Tibial nerve (tissue), 4 donors: ENCODE measurements around the gene SLC25A39. TPM values are rescaled to one million over a fixed set of nuclear protein-coding genes. Genes with fewer than 3 reads are reported as not detected.
A peak's percentile ranks its signal among the peaks of the same experiment; 100 is the strongest.
"Not testable (repeated sequence)": the region's sequence is repeated elsewhere in the genome, so short reads cannot be mapped to it uniquely, and the experiment has no call there.

ENCODE experiments used
- DNase-seq, 2 donors: peaks; one replicate each; pipeline ENCODE4 v3.0.0-alpha.2; 2019; ENCODE audit warnings: low spot score in 2 of 2
- H3K27ac ChIP-seq, 4 donors: fragments of 200-600 bp; sonication (generic) in 3 of 4; one replicate each; pipeline ENCODE4 v1.5.1; 2017 to 2019; ENCODE audit warnings: mild to moderate bottlenecking in 1 of 4
- H3K27me3 ChIP-seq, 2 donors: fragments of 200-600 bp; sonication (generic) in 1 of 2; one replicate each; pipeline versions ENCODE4 v1.5.1 to v1.6.0; 2017 to 2019
- H3K36me3 ChIP-seq, 3 donors: fragments of 200-600 bp; sonication (generic); one replicate each; pipeline ENCODE4 v1.5.1; 2018 to 2019
- H3K4me1 ChIP-seq, 4 donors: fragments of 200-600 bp; sonication (generic) in 3 of 4; one replicate each; pipeline ENCODE4 v1.5.1; 2017 to 2019
- H3K4me3 ChIP-seq, 4 donors: fragments of 200-600 bp; sonication (generic) in 3 of 4; one replicate each; pipeline ENCODE4 v1.5.1; 2017 to 2019; ENCODE audit warnings: mild to moderate bottlenecking in 1 of 4, moderate library complexity in 1 of 4
- H3K9me3 ChIP-seq, 4 donors: fragments of 200-600 bp; sonication (generic) in 3 of 4; one replicate each; pipeline ENCODE4 v1.5.1; 2017 to 2019
- CTCF ChIP-seq, 5 experiments: fragments of 200-600 bp in 3 of 5; fragments of 450-650 bp in 2 of 5; sonication (generic) in 3 of 5; IDR thresholded peaks; one replicate each; pipeline ENCODE4 v1.5.1; 2016 to 2019; ENCODE audit warnings: antibody characterized with exemption in 5 of 5, mild to moderate bottlenecking in 3 of 5, moderate library complexity in 2 of 5
- EP300 ChIP-seq, 2 donors: sonication (generic); formaldehyde crosslinking; IDR thresholded peaks; one replicate each; pipeline ENCODE4 v1.6.1; 2017; ENCODE audit warnings: antibody characterized with exemption in 2 of 2, mild to moderate bottlenecking in 1 of 2
- POLR2A ChIP-seq, 2 donors: fragments of 450-650 bp; IDR thresholded peaks; one replicate each; pipeline ENCODE4 v1.6.1; 2017; ENCODE audit warnings: antibody characterized with exemption in 2 of 2, mild to moderate bottlenecking in 2 of 2, moderate library complexity in 2 of 2
- WGBS, 2 donors: methylation state at CpG; one replicate each; pipeline ENCODE4 v1.1.5; 2018; 5-methylcytosine and 5-hydroxymethylcytosine counted together
- total RNA-seq, 4 donors: library from RNA; depleted of rRNA; stranded (reverse); fragments of >200 nt; gene quantifications; one replicate each; pipeline ENCODE4 v1.1.0, GENCODE V29; 2016

Gene SLC25A39
- total RNA-seq, 4 donors from 2014 or later: 51.3 to 99.0 (median 70.9) TPM

GRCh38 chr17:44349553-44350070 lies 25.0 kb upstream of the SLC25A39 start:
- H3K4me1 ChIP-seq: peaks cover 0 to 19% (median 4%) of the 10 kb centered on the region in 4 donors
- TF ChIP-seq EP300 (IDR thresholded peaks at IDR 0.05) (no peak), POLR2A (IDR thresholded peaks at IDR 0.05) (no peak), CTCF (IDR thresholded peaks at IDR 0.05) (no peak)
- no peaks in the 10 kb centered on the region for H3K27me3 ChIP-seq
- no peaks in the 10 kb centered on the region for H3K9me3 ChIP-seq
- peaks cover 0 to 53% (median 4%) of the 10 kb centered on the region in 3 donors for H3K36me3 ChIP-seq
- H3K27ac ChIP-seq: no peak overlapping the region
- DNase-seq: no peak
- H3K4me3 ChIP-seq: no peak overlapping the region
- 77 to 81% methylated on average over 7 to 9 of the region's 12 CpGs for WGBS, 2 donors

GRCh38 chr17:44348988-44349364 lies 24.4 kb upstream of the SLC25A39 start:
- H3K9me3 ChIP-seq: no peaks in the 10 kb centered on the region
- TF ChIP-seq CTCF (IDR thresholded peaks at IDR 0.05) (no peak), POLR2A (IDR thresholded peaks at IDR 0.05) (no peak), EP300 (IDR thresholded peaks at IDR 0.05) (no peak)
- no peak for DNase-seq
- no peaks in the 10 kb centered on the region for H3K27me3 ChIP-seq
- no peak overlapping the region for H3K27ac ChIP-seq
- WGBS, 2 donors: 83 to 86% methylated on average over 2 to 5 of the region's 6 CpGs
- no peak overlapping the region for H3K4me3 ChIP-seq
- H3K36me3 ChIP-seq: peaks cover 0 to 53% (median 4%) of the 10 kb centered on the region in 3 donors
- H3K4me1 ChIP-seq: peaks cover 0 to 25% (median 6%) of the 10 kb centered on the region in 4 donors

- Histone ChIP-seq H3K36me3 (peaks cover 0 to 51% (median 4%) of the 10 kb centered on the region in 3 donors), H3K27ac (no peak overlapping the region), H3K27me3 (no peaks in the 10 kb centered on the region), H3K9me3 (no peaks in the 10 kb centered on the region), H3K4me1 (peaks cover 0 to 25% (median 6%) of the 10 kb centered on the region in 4 donors), H3K4me3 (no peak overlapping the region)
- 74 to 78% methylated on average over 9 of the region's 9 CpGs for WGBS, 2 donors
- DNase-seq: peak in 1 of 2 donors; percentile 28
- TF ChIP-seq POLR2A (IDR thresholded peaks at IDR 0.05): no peak
- TF ChIP-seq CTCF (IDR thresholded peaks at IDR 0.05): no peak
- no peak for TF ChIP-seq EP300 (IDR thresholded peaks at IDR 0.05)
Observed at GRCh38 chr17:44348234-44348987, 23.8 kb upstream of the SLC25A39 start.

- not testable (repeated sequence) for H3K9me3 ChIP-seq, H3K4me3 ChIP-seq, DNase-seq, H3K27me3 ChIP-seq
- peaks cover 0 to 41% (median 4%) of the 10 kb centered on the region in 3 donors for H3K36me3 ChIP-seq
- H3K4me1 ChIP-seq: peaks cover 0 to 25% (median 6%) of the 10 kb centered on the region in 4 donors
- 76 to 82% methylated on average over 18 of the region's 18 CpGs for WGBS, 2 donors
- peak overlapping the region in 1 of 4 donors; percentile 8 for H3K27ac ChIP-seq
Observed at GRCh38 chr17:44347206-44348055, 22.8 kb upstream of the SLC25A39 start.

- Histone ChIP-seq H3K27me3 (no peaks in the 10 kb centered on the region), H3K36me3 (peaks cover 0 to 30% (median 3%) of the 10 kb centered on the region in 3 donors), H3K4me3 (peak overlapping the region; percentile 60 to 94 (median 82)), H3K4me1 (peaks cover 0 to 25% (median 6%) of the 10 kb centered on the region in 4 donors), H3K9me3 (no peaks in the 10 kb centered on the region), H3K27ac (peak overlapping the region in 2 of 4 donors; percentile 92 to 93)
- WGBS, 2 donors: 69 to 76% methylated on average over 12 to 13 of the region's 13 CpGs
- no peak for DNase-seq
- TF ChIP-seq CTCF (IDR thresholded peaks at IDR 0.05) (peak in 1 of 5 experiments; percentile 3), POLR2A (IDR thresholded peaks at IDR 0.05) (no peak), EP300 (IDR thresholded peaks at IDR 0.05) (no peak)
Observed at GRCh38 chr17:44346064-44346844, 21.6 kb upstream of the SLC25A39 start.
